SH-SY5Y (cell line): ENCODE data around the gene APLP2.

ENCODE experiments used
- GATA2 ChIP-seq: IDR thresholded peaks from 2 replicates; pipeline ENCODE4 v1.6.1; 2011; ENCODE audit warnings: mild to moderate bottlenecking, low read depth, low read length
- GATA3 ChIP-seq: IDR thresholded peaks from 2 replicates; pipeline ENCODE4 v1.6.1; 2011; ENCODE audit warnings: low read depth, mild to moderate bottlenecking, low read length, moderate library complexity

The APLP2 gene

DNA sequence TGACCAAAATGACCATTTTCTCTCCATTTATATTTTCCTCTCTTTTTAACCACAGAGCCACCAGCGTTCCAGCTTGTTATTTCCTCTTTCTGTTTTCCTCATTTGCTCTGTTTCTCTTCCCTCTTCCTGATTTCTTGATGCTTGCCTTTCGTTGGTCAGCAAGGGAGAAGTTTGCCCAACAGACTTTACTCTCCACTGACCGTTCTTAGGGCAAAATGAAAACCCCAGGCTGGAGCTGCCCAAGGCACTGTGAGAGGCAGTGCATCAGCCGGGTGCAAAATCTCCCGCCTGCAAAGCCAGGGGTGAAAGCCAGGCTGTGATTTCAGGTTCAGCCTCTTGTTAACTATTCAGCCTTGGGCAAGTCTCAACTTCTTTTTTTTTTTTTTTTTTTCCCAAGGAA is 26.1 kb upstream of the APLP2 start:
- no peak for TF ChIP-seq GATA2
- no peak for TF ChIP-seq GATA3

DNA sequence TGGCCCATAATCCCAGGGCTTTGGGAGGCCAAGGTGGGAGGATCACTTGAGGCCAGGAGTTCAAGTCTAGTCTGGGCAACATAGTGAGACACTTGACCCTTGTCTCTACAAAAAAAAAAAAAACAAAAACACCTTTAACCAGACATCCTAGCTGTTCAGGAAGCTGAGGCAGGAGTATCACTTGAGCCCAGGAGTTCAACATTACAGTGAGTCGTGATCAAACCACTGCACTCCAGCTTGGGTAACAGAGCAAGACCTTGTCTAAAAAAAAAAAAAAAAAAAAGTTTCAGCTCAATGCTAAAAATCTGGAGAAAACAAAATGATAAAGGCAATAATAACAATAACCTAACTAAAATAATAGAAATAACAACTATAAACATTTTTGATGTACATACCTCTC is 22.6 kb upstream of the APLP2 start:
- no peak for TF ChIP-seq GATA2
- no peak for TF ChIP-seq GATA3

DNA sequence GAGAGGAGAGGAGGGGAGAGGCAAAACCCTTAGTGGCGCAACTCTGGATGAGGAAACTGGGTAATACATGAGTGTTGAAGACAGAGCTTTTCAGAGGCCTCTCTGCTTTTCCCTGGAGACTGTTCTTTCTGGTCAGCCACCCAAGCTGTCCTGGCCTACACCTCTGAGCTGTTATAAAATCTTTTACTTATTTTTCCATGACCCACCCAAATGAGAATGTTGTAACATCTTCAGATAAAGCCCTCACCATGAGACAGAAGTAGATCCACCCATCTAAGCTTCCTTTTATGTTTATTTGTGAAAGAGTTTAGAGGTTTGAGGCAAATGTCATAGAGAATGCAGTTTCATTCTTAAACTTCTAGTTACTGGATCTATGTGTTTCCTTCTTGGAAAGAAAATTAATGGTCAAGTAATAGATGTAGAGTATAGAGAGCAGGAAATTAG is 20.3 kb upstream of the APLP2 start:
- TF ChIP-seq GATA2 (no peak), GATA3 (no peak)

DNA sequence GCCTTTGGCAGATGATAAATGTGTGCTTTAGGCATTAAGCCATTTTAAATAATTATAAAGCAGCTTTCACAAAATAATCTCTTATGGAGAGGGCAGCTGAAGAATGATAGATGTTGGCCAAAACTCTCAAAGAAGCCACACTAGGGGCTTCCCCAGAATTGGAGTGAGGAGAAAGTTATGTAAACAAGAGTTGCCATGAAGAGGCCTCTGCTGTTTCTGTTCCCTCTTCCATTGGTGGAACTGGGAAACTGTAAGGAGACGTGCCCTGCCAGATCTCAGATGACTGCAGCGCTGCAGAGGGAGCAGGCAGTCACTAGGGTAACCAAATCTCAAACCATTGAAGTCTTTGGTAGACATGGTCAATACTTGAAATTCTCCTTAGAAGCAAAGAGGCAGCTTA is 19.4 kb upstream of the APLP2 start:
- no peak for TF ChIP-seq GATA2
- TF ChIP-seq GATA3 = no peak

DNA sequence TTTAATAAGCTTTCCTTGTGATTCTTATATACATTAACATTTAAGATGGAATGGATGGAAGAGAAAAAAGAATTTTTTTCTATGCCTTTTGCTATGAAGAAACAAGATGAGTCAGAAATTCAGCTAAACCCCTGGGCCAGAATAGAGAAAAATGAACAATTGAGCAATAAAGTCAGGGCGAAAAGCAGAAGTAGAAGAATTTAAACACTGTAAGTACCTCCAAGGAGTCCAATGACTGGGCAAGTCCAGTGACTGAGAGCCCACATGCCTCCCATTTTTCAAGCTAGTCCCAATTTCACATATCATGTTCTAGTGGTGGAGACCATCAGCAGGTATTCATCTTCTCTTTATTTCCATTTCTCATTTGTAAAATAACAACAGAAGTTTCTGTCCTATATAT is 18.6 kb upstream of the APLP2 start:
- TF ChIP-seq GATA2 (no peak), GATA3 (no peak)

DNA sequence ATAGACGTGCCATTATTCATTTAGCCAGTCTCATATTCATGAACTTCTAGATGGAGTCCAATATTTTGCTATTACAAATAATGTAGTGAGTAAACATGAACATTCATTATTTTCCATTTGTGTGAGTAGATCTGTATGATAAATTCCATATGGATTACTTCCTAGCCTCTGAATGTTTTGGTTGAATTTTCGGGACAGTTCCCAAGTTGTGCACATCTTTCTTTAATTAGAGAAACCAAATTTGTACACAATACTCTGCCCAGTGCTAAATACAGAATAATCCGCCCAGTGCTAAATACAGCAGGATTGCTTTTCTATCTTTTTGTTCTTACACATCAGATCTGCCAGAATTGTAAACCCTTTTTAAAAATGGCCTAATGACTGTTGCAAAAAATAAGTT is 17.1 kb upstream of the APLP2 start:
- TF ChIP-seq GATA2 = no peak
- TF ChIP-seq GATA3 = no peak

GRCh38 chr11:130054966-130055365 is 14.7 kb upstream of the APLP2 start:
- TF ChIP-seq GATA3 (no peak), GATA2 (no peak)

DNA sequence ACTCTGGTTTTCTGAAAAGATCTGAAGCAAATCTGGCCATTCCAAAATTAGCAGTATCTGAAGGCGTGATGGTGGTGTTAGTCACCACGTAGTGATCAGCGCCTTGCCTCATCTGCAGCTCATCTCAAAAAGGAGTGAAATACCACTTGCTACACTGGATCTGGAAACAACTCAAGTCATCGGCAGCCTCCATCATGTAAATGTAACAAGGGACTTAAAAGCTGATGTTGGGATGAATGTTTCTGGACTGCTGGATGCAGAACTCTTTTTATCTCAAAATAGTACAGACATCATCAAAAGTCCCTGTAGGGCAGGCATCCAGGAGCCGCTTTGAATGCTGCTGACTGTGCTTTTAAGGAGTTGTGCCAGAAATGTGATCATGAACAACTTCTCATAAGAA is 14.1 kb upstream of the APLP2 start:
- TF ChIP-seq GATA2 = no peak

- TF ChIP-seq GATA2 = no peak
- TF ChIP-seq GATA3 = no peak
These were observed 8.7 kb upstream of the APLP2 start for GRCh38 chr11:130061017-130061416.

DNA sequence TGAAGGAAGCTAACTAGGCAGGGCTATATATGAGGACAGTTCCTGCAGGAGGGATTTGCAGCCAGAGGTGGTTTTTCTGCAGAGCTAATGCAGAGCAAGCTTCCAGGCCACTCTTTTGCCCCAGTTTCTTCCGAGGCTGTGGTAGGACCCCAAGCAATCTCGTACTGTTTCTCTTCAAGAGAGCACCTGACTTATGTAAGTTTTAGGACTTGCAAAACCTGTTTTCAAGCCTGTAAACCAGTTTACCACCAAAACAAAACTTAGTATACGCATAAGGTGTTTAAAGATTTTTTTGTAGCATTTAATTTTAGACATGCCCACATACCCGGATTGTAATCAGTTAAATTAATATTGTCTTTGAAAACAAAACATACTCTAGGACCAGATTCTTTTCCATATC is 7.7 kb upstream of the APLP2 start:
- no peak for TF ChIP-seq GATA3

DNA sequence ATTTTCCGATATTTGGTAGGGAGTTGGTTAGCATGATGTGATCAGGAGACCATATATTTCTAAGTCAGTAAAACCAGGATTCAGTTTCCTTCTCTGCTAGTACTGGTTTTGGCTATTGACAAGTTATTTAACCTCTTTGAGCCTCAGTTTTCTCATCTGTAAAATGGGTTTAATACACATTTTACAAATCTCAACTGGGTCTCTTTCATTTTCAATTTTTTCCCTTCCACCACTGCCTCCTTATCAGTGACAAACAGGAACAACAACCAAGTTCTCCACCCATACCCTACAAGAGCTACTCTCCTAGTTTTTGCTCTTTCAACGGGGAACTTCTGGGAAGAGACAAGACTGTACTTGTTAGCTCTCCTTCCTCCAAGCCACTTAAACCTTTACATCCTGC is 6.2 kb upstream of the APLP2 start:
- no peak for TF ChIP-seq GATA3
- TF ChIP-seq GATA2 = no peak

- TF ChIP-seq GATA2 = no peak
- no peak for TF ChIP-seq GATA3
These were observed 5.1 kb upstream of the APLP2 start for GRCh38 chr11:130064596-130064995.

DNA sequence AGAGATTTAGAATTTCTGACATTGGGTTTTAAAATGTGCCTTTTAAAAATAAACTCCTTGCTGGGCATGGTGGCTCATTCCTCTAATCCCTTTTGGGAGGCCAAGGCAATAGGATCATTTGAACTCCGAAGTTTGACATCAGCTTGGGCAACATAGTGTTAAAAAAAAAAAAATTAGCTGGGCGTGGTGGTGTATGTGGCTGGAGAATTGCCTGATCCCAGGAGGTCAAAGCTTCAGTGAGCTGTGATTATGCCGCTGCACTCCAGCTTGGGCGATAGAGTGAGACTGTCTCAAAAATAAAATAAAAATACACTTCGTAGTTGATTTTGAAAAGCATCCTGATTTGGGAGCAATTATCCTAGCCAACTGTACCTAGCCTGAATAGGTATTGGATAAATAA is 3.4 kb upstream of the APLP2 start:
- TF ChIP-seq GATA3 (no peak), GATA2 (no peak)

GRCh38 chr11:130068546-130068985 is 1.1 kb upstream of the APLP2 start:
- TF ChIP-seq GATA2 (no peak), GATA3 (no peak)

DNA sequence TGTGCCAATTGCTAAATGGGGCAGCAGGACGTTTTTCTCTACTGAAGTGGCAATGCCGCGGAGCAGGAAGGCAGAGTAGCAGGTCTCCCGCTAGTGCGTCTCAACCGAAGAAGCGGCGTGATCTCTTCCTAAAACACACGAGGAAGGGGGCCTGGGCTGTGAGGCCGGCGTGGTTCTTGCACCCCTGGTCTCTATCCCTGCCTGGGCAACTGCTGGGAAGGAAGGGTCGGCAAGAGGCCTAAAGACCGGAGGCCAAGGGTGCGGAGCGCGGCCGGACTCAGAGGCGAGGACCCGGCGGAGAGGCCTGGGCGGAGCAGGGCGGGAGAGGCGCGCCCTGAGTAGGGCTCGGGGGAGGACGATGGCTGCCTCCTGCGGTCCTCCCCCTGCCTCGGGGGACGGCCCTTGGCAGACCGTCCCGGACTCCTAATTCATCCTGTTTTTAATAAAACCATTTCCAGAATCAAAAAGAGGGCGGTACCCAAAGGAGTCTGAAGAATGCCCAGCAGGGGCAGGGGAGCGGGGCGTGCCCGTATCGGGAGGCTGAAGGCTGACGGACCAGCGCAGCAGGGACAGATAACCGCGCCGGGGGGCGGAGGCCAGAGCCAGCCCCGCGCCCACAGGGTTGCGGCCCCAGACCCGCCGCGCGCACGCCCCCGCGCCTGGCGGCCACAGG is 572 bp upstream of the APLP2 start:
- no peak for TF ChIP-seq GATA3
- TF ChIP-seq GATA2 = no peak

DNA sequence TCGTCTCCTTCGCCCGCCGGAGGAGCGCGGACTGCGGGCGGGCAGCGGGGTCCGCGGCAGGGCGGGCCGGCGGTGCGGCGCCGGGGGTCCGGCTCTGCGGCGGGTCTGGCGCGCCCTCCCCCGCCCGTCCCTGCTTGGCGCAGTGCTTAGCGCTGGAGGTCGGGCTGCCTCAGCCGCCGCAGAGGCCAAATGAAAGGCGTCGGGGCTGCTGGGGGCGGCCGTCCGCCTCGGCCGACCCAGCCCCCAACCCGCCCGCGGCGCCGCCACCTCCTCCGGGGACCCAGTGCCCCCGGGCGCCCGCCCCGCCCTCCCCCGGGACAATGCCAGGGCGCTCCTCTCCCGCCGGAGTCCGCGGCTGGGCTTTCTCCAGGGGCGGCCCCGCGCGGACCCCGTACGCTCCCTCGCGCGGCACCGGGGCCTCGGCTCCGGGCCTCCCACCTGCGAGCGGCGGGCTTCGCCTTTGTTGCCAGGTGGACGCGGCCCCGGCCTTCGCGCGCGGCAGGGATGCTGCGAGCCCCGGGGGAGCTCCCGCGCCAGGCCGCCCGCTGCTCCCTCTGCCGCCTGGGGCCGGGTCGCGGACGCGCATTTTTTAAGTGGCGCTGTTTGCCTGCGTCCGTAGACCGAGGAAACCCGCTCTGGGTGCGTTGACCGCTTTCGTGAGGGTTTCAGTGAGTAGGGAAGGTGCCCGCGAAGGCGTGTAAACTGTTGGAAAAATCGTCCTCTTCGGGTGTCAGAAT is 583 bp downstream of the APLP2 start:
- no peak for TF ChIP-seq GATA3

DNA sequence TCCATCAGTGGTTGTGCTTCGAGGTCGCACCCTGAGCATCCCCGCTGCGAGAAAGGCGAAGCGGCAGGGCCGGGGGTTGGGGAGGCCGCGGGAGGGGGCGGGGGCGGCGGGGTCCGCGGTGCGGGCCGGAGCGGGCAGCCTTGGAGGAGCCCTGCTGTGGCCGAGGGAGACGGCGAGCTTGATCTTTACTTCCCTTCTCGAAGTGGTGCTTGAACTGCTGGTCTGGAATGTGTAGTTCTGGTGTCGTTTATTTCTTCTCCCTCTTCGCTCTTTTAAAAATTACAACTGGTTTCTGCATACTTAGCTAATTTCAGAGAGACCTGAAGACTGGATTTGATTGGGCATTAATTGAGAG is 1.1 kb downstream of the APLP2 start:
- TF ChIP-seq GATA2 (no peak), GATA3 (no peak)
